Lower leg skin (tissue), 3 donors: Measurements from ENCODE around the gene HOXD9.

Experiments
- POLR2A ChIP-seq, 2 donors: fragments of 450-650 bp; IDR thresholded peaks; one replicate each; pipeline ENCODE4 v1.6.1; 2016 to 2017; ENCODE audit warnings: antibody characterized with exemption in 2 of 2, mild to moderate bottlenecking in 1 of 2, moderate library complexity in 1 of 2
- TF ChIP-seq, protein P1 (sequence below), 3 donors: fragments of 450-650 bp; IDR thresholded peaks; one replicate each; pipeline ENCODE4 v1.5.1; 2016; ENCODE audit warnings: antibody characterized with exemption in 3 of 3, mild to moderate bottlenecking in 3 of 3, moderate library complexity in 2 of 3

DNA sequence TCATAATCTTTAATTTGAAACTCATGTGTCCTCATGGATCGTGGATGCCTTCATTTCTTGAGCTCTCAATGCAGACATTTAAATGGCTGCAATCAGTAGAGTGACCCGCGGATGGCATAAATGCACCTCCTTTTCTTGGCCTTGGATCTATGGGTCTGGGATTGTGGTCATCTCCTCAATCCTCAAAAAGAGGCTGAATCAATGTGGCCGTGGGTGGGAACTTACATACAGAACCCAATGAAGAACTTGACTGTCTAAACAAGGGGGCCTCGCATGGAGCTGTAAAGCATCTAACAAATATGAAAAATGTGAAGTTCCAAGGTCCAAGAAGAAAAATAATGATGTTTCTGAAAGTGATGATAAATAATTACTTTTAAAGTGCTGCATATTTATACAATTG is 27.1 kb upstream of the HOXD9 start:
- TF ChIP-seq, protein P1, sequence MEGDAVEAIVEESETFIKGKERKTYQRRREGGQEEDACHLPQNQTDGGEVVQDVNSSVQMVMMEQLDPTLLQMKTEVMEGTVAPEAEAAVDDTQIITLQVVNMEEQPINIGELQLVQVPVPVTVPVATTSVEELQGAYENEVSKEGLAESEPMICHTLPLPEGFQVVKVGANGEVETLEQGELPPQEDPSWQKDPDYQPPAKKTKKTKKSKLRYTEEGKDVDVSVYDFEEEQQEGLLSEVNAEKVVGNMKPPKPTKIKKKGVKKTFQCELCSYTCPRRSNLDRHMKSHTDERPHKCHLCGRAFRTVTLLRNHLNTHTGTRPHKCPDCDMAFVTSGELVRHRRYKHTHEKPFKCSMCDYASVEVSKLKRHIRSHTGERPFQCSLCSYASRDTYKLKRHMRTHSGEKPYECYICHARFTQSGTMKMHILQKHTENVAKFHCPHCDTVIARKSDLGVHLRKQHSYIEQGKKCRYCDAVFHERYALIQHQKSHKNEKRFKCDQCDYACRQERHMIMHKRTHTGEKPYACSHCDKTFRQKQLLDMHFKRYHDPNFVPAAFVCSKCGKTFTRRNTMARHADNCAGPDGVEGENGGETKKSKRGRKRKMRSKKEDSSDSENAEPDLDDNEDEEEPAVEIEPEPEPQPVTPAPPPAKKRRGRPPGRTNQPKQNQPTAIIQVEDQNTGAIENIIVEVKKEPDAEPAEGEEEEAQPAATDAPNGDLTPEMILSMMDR (IDR thresholded peaks at IDR 0.05): no peak
- no peak for TF ChIP-seq POLR2A (IDR thresholded peaks at IDR 0.05)
